RWPE1 (cell line): ENCODE data around the gene TSHZ2.

Experiments
- CTCF ChIA-PET: fragments of 350-600 bp; sonication (Branson Sonifier 250); formaldehyde crosslinking; extraction: SDS; loops from one replicate; lab custom pipeline; 2021; lab: Yijun Ruan, JAX
- POLR2A ChIA-PET: fragments of 400-600 bp; formaldehyde crosslinking; extraction: SDS; loops from one replicate; lab custom pipeline; 2020; ENCODE audit warnings: antibody characterized with exemption; ENCODE audit not compliant: low non-redundant PET; lab: Yijun Ruan, JAX
- DNase-seq: peaks from one replicate; pipeline ENCODE4 v3.0.0; 2012; ENCODE audit warnings: low spot score
- H3K27ac ChIP-seq: fragments of 450-650 bp; 2 replicates; pipeline ENCODE4 v1.5.1; 2017
- TF ChIP-seq, protein P1 (sequence below): fragments of 450-650 bp; conservative IDR thresholded peaks from 2 replicates; pipeline ENCODE4 v1.5.1; 2017; ENCODE audit warnings: low read depth, mild to moderate bottlenecking

The TSHZ2 gene

DNA sequence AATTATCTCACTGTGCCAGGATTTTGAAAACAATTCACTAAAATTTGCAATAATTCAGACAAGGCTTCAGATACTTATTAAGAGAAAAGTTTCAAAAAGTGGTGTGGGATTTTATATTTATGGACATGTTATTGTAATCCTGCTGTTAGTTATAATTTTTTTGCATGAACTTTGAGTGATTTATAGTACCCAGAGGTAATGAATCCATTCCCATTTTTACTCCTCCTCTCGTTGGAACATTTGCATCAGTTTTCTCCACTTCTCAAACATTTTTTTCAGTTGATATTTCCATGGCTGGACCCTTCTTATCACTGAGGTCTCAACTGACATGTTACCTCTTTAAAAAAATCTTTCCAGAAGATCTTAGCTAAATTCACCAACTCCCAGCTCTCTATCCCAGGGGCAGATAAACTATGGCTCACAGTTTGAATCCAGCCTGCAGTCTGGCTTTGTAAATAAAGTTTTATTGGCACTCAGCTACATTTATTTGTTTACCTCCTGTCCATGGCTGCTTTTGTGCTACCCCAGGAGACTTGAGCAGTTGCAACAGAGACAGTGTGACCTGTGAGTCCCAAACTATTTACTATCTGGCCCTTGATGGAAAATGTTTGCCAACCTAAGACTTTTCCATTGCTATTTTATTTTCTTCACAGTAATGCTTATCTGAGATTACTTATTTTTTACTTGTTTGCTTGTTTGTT is 83.4 kb downstream of the TSHZ2 start:
- TF ChIP-seq, protein P1, sequence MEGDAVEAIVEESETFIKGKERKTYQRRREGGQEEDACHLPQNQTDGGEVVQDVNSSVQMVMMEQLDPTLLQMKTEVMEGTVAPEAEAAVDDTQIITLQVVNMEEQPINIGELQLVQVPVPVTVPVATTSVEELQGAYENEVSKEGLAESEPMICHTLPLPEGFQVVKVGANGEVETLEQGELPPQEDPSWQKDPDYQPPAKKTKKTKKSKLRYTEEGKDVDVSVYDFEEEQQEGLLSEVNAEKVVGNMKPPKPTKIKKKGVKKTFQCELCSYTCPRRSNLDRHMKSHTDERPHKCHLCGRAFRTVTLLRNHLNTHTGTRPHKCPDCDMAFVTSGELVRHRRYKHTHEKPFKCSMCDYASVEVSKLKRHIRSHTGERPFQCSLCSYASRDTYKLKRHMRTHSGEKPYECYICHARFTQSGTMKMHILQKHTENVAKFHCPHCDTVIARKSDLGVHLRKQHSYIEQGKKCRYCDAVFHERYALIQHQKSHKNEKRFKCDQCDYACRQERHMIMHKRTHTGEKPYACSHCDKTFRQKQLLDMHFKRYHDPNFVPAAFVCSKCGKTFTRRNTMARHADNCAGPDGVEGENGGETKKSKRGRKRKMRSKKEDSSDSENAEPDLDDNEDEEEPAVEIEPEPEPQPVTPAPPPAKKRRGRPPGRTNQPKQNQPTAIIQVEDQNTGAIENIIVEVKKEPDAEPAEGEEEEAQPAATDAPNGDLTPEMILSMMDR: no peak
- no peak for DNase-seq
- H3K27ac ChIP-seq: no peak overlapping the region
- CTCF ChIA-PET: interaction anchor here (0.7 kb wide), 2 partner anchors 12 to 20 kb away, joined by 4 read pairs; no protein-coding TSS in a partner anchor
- POLR2A ChIA-PET: no interaction called here

DNA sequence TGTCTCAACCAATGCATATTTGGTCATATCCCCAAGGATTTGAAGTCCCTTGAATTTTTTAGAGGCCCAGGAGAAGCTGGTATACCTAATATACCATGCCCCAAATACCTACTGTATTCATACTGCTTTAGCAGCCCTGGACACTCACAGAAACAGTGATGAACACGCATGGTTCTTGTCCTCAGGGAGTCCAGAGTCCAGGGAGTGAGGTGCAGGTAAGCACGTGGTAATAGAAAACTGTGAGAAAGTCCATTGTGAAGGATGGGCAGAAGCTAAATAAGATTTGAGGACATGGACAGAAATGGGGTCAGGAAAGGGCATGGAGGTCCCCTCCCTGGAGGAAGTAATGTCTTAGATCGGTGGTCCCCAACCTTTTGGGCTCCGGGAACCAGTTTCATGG is 85.4 kb downstream of the TSHZ2 start:
- no peak for DNase-seq
- no peak overlapping the region for H3K27ac ChIP-seq
- TF ChIP-seq, protein P1: no peak
- ChIA-PET POLR2A (no interaction called here), CTCF (no interaction called here)

DNA sequence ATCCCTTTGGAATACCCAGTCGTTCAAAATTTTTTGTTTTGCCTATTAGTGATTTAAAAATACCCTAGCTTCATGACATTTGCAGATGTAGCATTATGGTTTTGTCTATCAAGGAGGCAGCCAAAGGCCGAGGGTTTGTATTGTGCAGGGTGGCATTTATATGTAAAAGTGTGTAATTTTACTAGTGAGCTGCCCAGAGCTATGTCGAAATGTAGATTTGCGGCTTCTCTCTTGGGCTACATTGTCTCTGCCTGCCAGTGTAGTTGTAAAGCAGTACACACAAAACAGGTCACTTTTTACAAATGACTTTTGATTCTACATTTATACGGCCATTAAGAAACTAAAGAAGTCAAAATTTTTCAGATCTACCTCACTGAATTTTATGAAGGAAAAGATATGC is 87.7 kb downstream of the TSHZ2 start:
- POLR2A ChIA-PET: no interaction called here
- CTCF ChIA-PET: interaction anchor here (1.0 kb wide), 1 partner anchor 122 kb away, joined by 3 read pairs; no protein-coding TSS in a partner anchor
- no peak overlapping the region for H3K27ac ChIP-seq
- TF ChIP-seq, protein P1: no peak
- DNase-seq: no peak

DNA sequence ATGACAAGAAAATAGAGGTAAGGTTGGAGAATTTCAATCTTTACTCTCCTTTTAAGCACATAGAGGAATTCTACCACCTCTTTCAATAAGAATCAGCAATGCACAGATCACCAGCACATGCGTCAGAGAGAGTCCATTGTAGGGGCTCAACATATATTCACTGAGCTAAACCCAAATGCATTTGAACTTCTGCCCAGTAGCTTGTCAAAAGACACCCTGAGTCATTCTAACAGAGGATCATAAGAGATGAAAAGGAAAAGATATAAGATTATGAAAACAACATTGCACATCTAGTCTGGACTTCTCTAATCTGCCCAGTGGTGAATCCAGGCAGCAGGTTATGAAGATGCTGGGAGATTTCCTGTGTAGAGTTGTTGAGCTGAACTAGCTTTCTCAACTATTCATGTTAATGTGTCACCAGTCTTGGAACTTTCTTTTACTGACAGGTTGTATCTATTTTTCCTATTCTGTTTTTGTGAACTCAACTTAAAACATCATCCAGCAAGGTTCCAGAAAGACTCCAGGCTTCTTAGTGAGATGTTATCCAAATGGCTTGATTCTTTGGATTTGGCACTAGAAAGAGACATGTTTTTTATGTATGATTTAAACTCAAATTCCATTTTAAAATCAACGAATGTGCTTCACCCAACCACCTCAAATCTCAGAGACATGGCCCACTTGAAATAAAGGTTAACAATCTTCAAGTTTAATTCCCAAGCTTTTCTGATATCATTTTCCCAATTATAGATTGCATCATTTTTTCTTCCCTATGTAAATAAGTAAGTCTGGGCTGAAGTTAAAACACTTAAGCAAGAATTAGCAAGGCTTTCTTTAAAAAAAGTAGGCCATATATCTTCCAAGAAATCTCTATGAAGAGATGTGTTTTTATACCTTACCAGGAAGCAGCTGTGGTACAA is 89.3 kb downstream of the TSHZ2 start:
- H3K27ac ChIP-seq: no peak overlapping the region
- ChIA-PET CTCF (interaction anchor here (0.6 kb wide), 1 partner anchor 16 kb away, joined by 3 read pairs; no protein-coding TSS in a partner anchor), POLR2A (no interaction called here)
- TF ChIP-seq, protein P1: no peak
- DNase-seq: no peak

DNA sequence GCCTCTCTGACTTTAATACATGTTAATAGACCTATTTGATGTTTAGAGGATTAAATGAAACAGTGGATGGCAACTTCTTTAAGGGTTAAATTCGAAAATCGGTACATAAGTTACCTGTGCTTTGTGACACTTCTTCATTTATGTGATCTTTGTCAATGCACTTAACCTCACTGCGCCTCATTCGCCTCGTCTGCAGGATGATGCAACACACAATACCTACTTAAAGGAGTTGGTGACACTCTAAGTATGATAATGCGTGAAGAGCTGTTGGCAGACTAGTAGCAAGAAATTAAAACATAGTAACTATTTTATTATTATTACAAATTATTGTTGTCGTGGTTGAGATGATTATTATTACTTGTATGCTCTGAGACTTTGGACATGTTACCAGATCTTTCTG is 92.8 kb downstream of the TSHZ2 start:
- CTCF ChIA-PET: no interaction called here
- DNase-seq: no peak
- POLR2A ChIA-PET: no interaction called here
- TF ChIP-seq, protein P1: no peak
- H3K27ac ChIP-seq: no peak overlapping the region

DNA sequence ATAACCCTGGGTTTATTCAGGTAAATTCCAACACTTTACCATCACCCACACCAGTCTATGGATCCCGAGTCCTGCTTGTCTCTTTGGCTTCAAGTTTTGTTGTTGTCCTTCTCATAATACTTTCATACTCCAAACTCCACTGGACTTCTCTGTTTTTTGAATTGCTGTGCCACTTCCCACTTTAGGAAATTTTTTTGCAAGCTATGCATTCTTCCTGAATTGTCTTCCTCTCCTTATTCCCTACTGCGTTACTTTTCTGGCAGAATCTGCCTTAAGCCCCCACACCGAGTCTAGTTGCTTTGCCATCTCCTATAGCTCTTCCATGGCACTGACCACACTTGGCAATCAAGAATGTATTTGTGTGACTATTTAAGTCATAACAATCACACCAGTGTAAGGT is 96.1 kb downstream of the TSHZ2 start:
- ChIA-PET CTCF (interaction anchor here (0.6 kb wide), 2 partner anchors 13 to 245 kb away, joined by 4 read pairs; no protein-coding TSS in a partner anchor), POLR2A (no interaction called here)
- TF ChIP-seq, protein P1: no peak
- no peak overlapping the region for H3K27ac ChIP-seq
- DNase-seq: no peak
